Nucleus accumbens (tissue), 56 donors: Measurements from ENCODE around the gene PANK1.

Experiments used
- DNase-seq, 56 donors: peaks; one replicate each; lab custom pipeline; 2025; lab: John Stamatoyannopoulos, UW

The PANK1 gene

GRCh38 chr10:89644967-89645741, at the start of gene PANK1:
Gene PANK1, minus strand, starts transcription at chr10:89645242. Its CDS starts 351 bp downstream, at chr10:89644891.
- DNase-seq = peak in 53 of 56 donors; percentile 17 to 85 (median 58)

- DNase-seq = no peak
These were observed 48.1 kb upstream of the PANK1 start for GRCh38 chr10:89693176-89693575.

GRCh38 chr10:89692416-89692815, 47.4 kb upstream of the PANK1 start:
- no peak for DNase-seq

- no peak for DNase-seq
These were observed 45.0 kb upstream of the PANK1 start for GRCh38 chr10:89690027-89690426.

GRCh38 chr10:89685936-89686335, 40.9 kb upstream of the PANK1 start:
- no peak for DNase-seq

GRCh38 chr10:89684604-89685003, 39.6 kb upstream of the PANK1 start:
- DNase-seq = no peak

- DNase-seq = no peak
These were observed 38.8 kb upstream of the PANK1 start for GRCh38 chr10:89683883-89684282.

GRCh38 chr10:89679986-89680385, 34.9 kb upstream of the PANK1 start:
- DNase-seq = no peak

- no peak for DNase-seq
These were observed 32.3 kb upstream of the PANK1 start for GRCh38 chr10:89677341-89677740.

GRCh38 chr10:89670926-89671325, 25.9 kb upstream of the PANK1 start:
- no peak for DNase-seq

GRCh38 chr10:89669985-89670384, 24.9 kb upstream of the PANK1 start:
- no peak for DNase-seq

GRCh38 chr10:89668386-89669071, 23.5 kb upstream of the PANK1 start:
- no peak for DNase-seq

GRCh38 chr10:89666138-89666537, 21.1 kb upstream of the PANK1 start:
- DNase-seq = no peak

- no peak for DNase-seq
These were observed 20.3 kb upstream of the PANK1 start for GRCh38 chr10:89665302-89665701.

- DNase-seq = no peak
These were observed 19.2 kb upstream of the PANK1 start for GRCh38 chr10:89664203-89664602.

GRCh38 chr10:89663144-89663543, 18.1 kb upstream of the PANK1 start:
- DNase-seq = no peak

- DNase-seq = no peak
These were observed 17.6 kb upstream of the PANK1 start for GRCh38 chr10:89662596-89662995.

- no peak for DNase-seq
These were observed 14.4 kb upstream of the PANK1 start for GRCh38 chr10:89659143-89660131.

- no peak for DNase-seq
These were observed 12.3 kb upstream of the PANK1 start for GRCh38 chr10:89657302-89657701.

GRCh38 chr10:89655722-89656121, 10.7 kb upstream of the PANK1 start:
- DNase-seq = no peak

GRCh38 chr10:89653410-89653869, 8.4 kb upstream of the PANK1 start:
- no peak for DNase-seq
